ENCODE results near the gene RNU7-1.

The RNU7-1 gene

DNA sequence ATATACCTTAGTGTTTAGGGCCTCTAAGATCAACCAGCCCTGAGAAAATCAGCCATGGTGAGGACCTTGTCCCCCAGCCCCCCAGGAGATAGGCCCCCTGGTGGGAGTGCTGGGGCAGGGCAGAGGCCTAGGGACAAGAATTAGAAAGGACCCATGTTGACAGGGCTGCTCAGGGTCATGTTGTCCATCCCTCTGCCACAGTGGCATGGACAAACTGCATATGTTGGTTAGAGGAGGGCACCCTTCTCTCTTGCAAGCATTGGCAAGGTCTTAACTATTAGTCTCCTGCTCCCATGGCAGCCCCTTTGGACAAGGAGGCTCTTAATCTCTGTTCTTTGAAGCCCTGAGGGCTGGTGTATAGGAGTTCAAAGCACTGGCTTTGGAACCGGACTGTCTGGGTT lies 6.8 kb downstream of the RNU7-1 start:
- Histone ChIP-seq H3K4me3 (ENCODE audit: low read length) (no peak overlapping the region), H3K4me1 (ENCODE audit: control insufficient read depth, low read depth, low read length) (peaks cover 2% of the 10 kb centered on the region), H4K8ac (ENCODE audit: low read depth, low read length) (no peak overlapping the region), H3K27ac (ENCODE audit: low read depth, low read length) (no peak overlapping the region), H3K27me3 (ENCODE audit: insufficient read depth, low read length, poor library complexity) (no peaks in the 10 kb centered on the region), H3K4ac (ENCODE audit: low read depth, low read length) (no peak overlapping the region), H2BK15ac (replicated peaks; ENCODE audit: low read depth) (no peak overlapping the region), H2BK5ac (ENCODE audit: low read length) (no peak overlapping the region), H3K36me3 (ENCODE audit: control insufficient read depth, insufficient read depth, low read length) (no peaks in the 10 kb centered on the region), H4K5ac (ENCODE audit: low read length) (no peak overlapping the region), H3K9ac (ENCODE audit: low read length) (no peak overlapping the region), H3K23ac (ENCODE audit: low read length) (no peak overlapping the region), H3K18ac (ENCODE audit: low read length) (no peak overlapping the region), H2AK5ac (ENCODE audit: low read length) (no peak overlapping the region), H3K56ac (ENCODE audit: low read length) (no peak overlapping the region), H3K79me1 (ENCODE audit: low read length) (no peaks in the 10 kb centered on the region), H3K4me2 (ENCODE audit: low read length) (no peak overlapping the region), H2BK120ac (ENCODE audit: low read depth, low read length) (no peak overlapping the region), H3K79me2 (ENCODE audit: control insufficient read depth, insufficient read depth, low read length) (no peaks in the 10 kb centered on the region)
- DNase-seq, result no peak
- WGBS (ENCODE audit: extremely low coverage, insufficient coverage, low lambda C conversion rate), result no CpG with 5 or more reads among the region's 1 CpG

DNA sequence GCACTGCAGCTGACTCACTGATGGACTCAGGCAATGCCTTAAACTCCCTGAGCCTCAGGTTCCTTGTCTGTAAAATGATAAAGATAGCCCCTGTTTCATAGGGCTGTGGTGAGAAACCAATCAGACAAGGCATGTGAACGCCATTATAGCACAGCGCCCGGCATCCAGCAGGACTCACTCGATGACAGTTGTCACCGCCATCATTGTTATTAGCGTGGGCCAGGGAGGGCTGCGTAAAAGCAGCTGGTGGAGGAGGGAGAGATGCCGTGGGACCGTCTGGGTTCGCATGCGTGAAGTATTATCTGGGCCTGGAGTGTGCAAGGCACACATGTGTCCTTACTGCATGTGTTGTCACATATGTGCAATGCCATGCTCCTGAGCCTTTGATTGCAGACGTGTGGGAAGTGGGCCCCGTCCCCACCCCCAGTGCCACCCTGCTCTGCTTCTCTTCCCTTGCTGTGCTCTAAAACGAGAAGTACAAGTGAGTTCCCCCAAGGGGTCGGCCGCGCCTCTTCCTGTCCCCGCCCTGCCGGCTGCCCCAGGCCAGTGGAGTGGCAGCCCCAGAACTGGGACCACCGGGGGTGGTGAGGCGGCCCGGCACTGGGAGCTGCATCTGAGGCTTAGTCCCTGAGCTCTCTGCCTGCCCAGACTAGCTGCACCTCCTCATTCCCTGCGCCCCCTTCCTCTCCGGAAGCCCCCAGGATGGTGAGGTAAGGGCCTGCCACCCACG lies 7.4 kb downstream of the RNU7-1 start, which contains the start of gene PTPN6:
PTPN6 (plus strand) TSS at position 546 of the 730 bp plus-strand sequence; CDS start at position 703, 157 bp downstream.
- H3K79me1 ChIP-seq (ENCODE audit: low read length), result no peaks in the 10 kb centered on the region
- H3K56ac ChIP-seq (ENCODE audit: low read length), result peak within 1 kb of the TSS; percentile 59
- no peak within 1 kb of the TSS for H3K23ac ChIP-seq (ENCODE audit: low read length)
- no peak within 1 kb of the TSS for H2BK5ac ChIP-seq (ENCODE audit: low read length)
- no peak within 1 kb of the TSS for H3K4ac ChIP-seq (ENCODE audit: low read depth, low read length)
- H2BK15ac ChIP-seq (replicated peaks; ENCODE audit: low read depth), result no peak within 1 kb of the TSS
- no peaks in the 10 kb centered on the region for H3K4me1 ChIP-seq (ENCODE audit: control insufficient read depth, low read depth, low read length)
- no peak within 1 kb of the TSS for H4K5ac ChIP-seq (ENCODE audit: low read length)
- DNase-seq, result no peak
- H3K79me2 ChIP-seq (ENCODE audit: control insufficient read depth, insufficient read depth, low read length), result no peaks in the 10 kb centered on the region
- H4K8ac ChIP-seq (ENCODE audit: low read depth, low read length), result no peak within 1 kb of the TSS
- H3K27ac ChIP-seq (ENCODE audit: low read depth, low read length), result no peak within 1 kb of the TSS
- H3K4me3 ChIP-seq (ENCODE audit: low read length), result no peak within 1 kb of the TSS
- no peaks in the 10 kb centered on the region for H3K27me3 ChIP-seq (ENCODE audit: insufficient read depth, low read length, poor library complexity)
- H3K9ac ChIP-seq (ENCODE audit: low read length), result no peak within 1 kb of the TSS
- no peak within 1 kb of the TSS for H3K18ac ChIP-seq (ENCODE audit: low read length)
- WGBS (ENCODE audit: extremely low coverage, insufficient coverage, low lambda C conversion rate), result no CpG with 5 or more reads among the region's 25 CpGs
- no peak within 1 kb of the TSS for H3K4me2 ChIP-seq (ENCODE audit: low read length)
- no peak within 1 kb of the TSS for H2AK5ac ChIP-seq (ENCODE audit: low read length)
- H3K36me3 ChIP-seq (ENCODE audit: control insufficient read depth, insufficient read depth, low read length), result no peaks in the 10 kb centered on the region
- no peak within 1 kb of the TSS for H2BK120ac ChIP-seq (ENCODE audit: low read depth, low read length)

DNA sequence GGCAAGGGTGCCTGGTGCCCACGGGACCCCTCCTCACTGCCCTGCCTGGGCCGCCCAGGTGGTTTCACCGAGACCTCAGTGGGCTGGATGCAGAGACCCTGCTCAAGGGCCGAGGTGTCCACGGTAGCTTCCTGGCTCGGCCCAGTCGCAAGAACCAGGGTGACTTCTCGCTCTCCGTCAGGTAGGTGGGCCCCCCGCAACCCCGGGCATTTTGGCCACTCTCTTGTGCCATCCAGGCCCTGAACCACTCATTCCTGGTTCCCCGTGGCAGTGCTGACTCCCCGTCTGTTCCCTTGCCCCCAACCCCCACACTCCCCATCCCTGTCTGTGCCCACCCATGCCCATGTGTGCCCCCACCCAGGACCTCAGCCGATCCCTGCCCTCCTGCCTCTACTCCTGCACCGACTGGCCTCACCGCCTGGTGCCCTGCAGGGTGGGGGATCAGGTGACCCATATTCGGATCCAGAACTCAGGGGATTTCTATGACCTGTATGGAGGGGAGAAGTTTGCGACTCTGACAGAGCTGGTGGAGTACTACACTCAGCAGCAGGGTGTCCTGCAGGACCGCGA lies 8.0 kb downstream of the RNU7-1 start:
- H4K8ac ChIP-seq (ENCODE audit: low read depth, low read length), result no peak overlapping the region
- no peak overlapping the region for H3K4ac ChIP-seq (ENCODE audit: low read depth, low read length)
- no peaks in the 10 kb centered on the region for H3K79me1 ChIP-seq (ENCODE audit: low read length)
- H3K4me3 ChIP-seq (ENCODE audit: low read length), result no peak overlapping the region
- no peak overlapping the region for H4K5ac ChIP-seq (ENCODE audit: low read length)
- no peaks in the 10 kb centered on the region for H3K27me3 ChIP-seq (ENCODE audit: insufficient read depth, low read length, poor library complexity)
- no CpG with 5 or more reads among the region's 20 CpGs for WGBS (ENCODE audit: extremely low coverage, insufficient coverage, low lambda C conversion rate)
- H3K4me2 ChIP-seq (ENCODE audit: low read length), result no peak overlapping the region
- no peak overlapping the region for H3K56ac ChIP-seq (ENCODE audit: low read length)
- H3K18ac ChIP-seq (ENCODE audit: low read length), result no peak overlapping the region
- no peaks in the 10 kb centered on the region for H3K4me1 ChIP-seq (ENCODE audit: control insufficient read depth, low read depth, low read length)
- H3K9ac ChIP-seq (ENCODE audit: low read length), result no peak overlapping the region
- no peak overlapping the region for H2BK5ac ChIP-seq (ENCODE audit: low read length)
- no peaks in the 10 kb centered on the region for H3K79me2 ChIP-seq (ENCODE audit: control insufficient read depth, insufficient read depth, low read length)
- no peak for DNase-seq
- H3K36me3 ChIP-seq (ENCODE audit: control insufficient read depth, insufficient read depth, low read length), result no peaks in the 10 kb centered on the region
- no peak overlapping the region for H2BK120ac ChIP-seq (ENCODE audit: low read depth, low read length)
- no peak overlapping the region for H3K27ac ChIP-seq (ENCODE audit: low read depth, low read length)
- no peak overlapping the region for H3K23ac ChIP-seq (ENCODE audit: low read length)
- no peak overlapping the region for H2BK15ac ChIP-seq (replicated peaks; ENCODE audit: low read depth)
- H2AK5ac ChIP-seq (ENCODE audit: low read length), result no peak overlapping the region

DNA sequence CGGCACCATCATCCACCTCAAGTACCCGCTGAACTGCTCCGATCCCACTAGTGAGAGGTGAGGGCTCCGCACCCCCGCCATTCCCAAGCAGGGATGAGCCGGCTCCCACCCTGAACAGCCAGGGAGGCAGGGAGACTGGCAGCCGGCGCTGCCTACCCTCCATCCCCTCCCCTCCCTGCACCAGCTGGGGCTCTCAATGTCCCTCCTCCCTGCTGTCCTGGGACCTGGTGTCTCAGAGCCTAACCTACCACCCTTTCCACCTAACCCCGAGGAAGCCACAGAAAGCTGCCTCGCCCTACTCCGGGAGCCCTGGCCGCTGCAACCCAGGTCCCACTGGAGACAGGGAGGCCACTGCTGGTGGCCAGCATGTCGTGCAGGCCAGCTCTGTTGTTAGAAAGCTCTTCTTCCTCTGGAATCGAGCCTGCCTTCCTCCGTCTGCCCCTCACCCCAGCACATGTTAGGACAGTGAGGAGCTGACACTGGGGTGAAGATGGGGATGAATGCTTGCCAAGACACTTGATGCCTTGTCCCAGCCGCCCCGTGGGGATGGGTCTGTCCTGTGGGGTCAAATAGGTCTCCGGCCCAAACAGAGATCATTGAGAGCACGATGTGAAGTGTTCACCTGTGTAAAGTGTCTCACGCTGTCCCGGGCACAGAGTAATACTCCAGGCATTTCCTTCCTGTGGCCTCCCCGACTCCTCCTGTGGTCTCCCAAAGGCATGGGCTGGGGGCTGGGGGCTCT lies 8.7 kb downstream of the RNU7-1 start:
- Histone ChIP-seq H2BK15ac (replicated peaks; ENCODE audit: low read depth) (no peak overlapping the region), H3K4me1 (ENCODE audit: control insufficient read depth, low read depth, low read length) (no peaks in the 10 kb centered on the region), H4K5ac (ENCODE audit: low read length) (no peak overlapping the region), H3K79me2 (ENCODE audit: control insufficient read depth, insufficient read depth, low read length) (no peaks in the 10 kb centered on the region), H3K23ac (ENCODE audit: low read length) (no peak overlapping the region), H3K56ac (ENCODE audit: low read length) (peak overlapping the region; percentile 59), H3K27ac (ENCODE audit: low read depth, low read length) (no peak overlapping the region), H3K4ac (ENCODE audit: low read depth, low read length) (no peak overlapping the region), H4K8ac (ENCODE audit: low read depth, low read length) (no peak overlapping the region), H3K9ac (ENCODE audit: low read length) (no peak overlapping the region), H2AK5ac (ENCODE audit: low read length) (no peak overlapping the region), H3K4me3 (ENCODE audit: low read length) (no peak overlapping the region), H2BK5ac (ENCODE audit: low read length) (no peak overlapping the region), H3K36me3 (ENCODE audit: control insufficient read depth, insufficient read depth, low read length) (no peaks in the 10 kb centered on the region), H3K18ac (ENCODE audit: low read length) (no peak overlapping the region), H2BK120ac (ENCODE audit: low read depth, low read length) (no peak overlapping the region), H3K79me1 (ENCODE audit: low read length) (no peaks in the 10 kb centered on the region), H3K4me2 (ENCODE audit: low read length) (no peak overlapping the region), H3K27me3 (ENCODE audit: insufficient read depth, low read length, poor library complexity) (no peaks in the 10 kb centered on the region)
- no peak for DNase-seq
- no CpG with 5 or more reads among the region's 22 CpGs for WGBS (ENCODE audit: extremely low coverage, insufficient coverage, low lambda C conversion rate)

DNA sequence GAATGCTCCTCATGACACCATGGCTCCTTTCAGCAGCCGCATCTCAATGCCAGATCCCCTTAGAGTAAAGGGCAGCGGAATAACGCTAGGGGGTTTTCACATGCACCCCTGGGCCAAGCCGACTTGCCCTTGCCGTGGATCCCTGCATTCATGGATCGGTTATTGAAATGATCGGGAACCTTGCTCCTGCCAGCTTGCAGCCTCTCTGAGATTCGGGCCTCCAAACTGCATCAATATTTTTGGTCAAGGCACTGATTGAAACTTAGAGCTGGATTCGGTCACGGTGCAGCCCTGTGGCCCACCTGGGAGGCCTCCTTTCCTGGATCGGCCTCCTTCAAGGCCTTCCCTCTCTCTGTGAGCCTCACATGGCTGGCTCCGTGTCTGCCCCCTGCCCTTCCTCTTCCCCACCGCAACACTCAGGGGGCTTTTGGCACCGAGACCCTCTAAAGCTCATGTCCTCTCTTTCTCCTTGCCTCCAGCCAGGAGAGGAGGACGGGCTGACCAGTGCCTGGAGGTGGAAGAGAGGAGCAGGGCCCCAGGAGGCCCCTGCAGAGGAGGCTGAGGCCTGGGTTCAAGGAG lies 9.3 kb downstream of the RNU7-1 start:
- whole genome bisulfite sequencing (ENCODE audit: extremely low coverage, insufficient coverage, low lambda C conversion rate), result no CpG with 5 or more reads among the region's 15 CpGs
- peak overlapping the region; percentile 3 for H3K9ac ChIP-seq (ENCODE audit: low read length)
- H3K36me3 ChIP-seq (ENCODE audit: control insufficient read depth, insufficient read depth, low read length), result no peaks in the 10 kb centered on the region
- H3K4me2 ChIP-seq (ENCODE audit: low read length), result no peak overlapping the region
- H4K5ac ChIP-seq (ENCODE audit: low read length), result no peak overlapping the region
- no peak for DNase-seq
- no peaks in the 10 kb centered on the region for H3K79me1 ChIP-seq (ENCODE audit: low read length)
- no peak overlapping the region for H2BK5ac ChIP-seq (ENCODE audit: low read length)
- H3K27ac ChIP-seq (ENCODE audit: low read depth, low read length), result no peak overlapping the region
- no peak overlapping the region for H2BK15ac ChIP-seq (replicated peaks; ENCODE audit: low read depth)
- no peak overlapping the region for H4K8ac ChIP-seq (ENCODE audit: low read depth, low read length)
- H3K4me1 ChIP-seq (ENCODE audit: control insufficient read depth, low read depth, low read length), result no peaks in the 10 kb centered on the region
- no peaks in the 10 kb centered on the region for H3K79me2 ChIP-seq (ENCODE audit: control insufficient read depth, insufficient read depth, low read length)
- no peak overlapping the region for H2BK120ac ChIP-seq (ENCODE audit: low read depth, low read length)
- no peaks in the 10 kb centered on the region for H3K27me3 ChIP-seq (ENCODE audit: insufficient read depth, low read length, poor library complexity)
- no peak overlapping the region for H2AK5ac ChIP-seq (ENCODE audit: low read length)
- no peak overlapping the region for H3K18ac ChIP-seq (ENCODE audit: low read length)
- peak overlapping the region; percentile 43 for H3K56ac ChIP-seq (ENCODE audit: low read length)
- H3K4ac ChIP-seq (ENCODE audit: low read depth, low read length), result no peak overlapping the region
- no peak overlapping the region for H3K23ac ChIP-seq (ENCODE audit: low read length)
- H3K4me3 ChIP-seq (ENCODE audit: low read length), result no peak overlapping the region
